Osteoblast (primary cell): ENCODE results near the gene TCF4. TPM values are rescaled to one million over a fixed set of nuclear protein-coding genes. Genes with fewer than 3 reads are reported as not detected.

Experiments
- DNase-seq: peaks from one replicate; pipeline ENCODE4 v3.0.0; 2011; ENCODE audit warnings: low spot score, mixed read lengths; ENCODE audit not compliant: insufficient read length; ENCODE audit errors: missing footprints
- H2AFZ ChIP-seq: 2 replicates; pipeline ENCODE4 v1.6.0; 2011; ENCODE audit warnings: mild to moderate bottlenecking, low read length
- H3K27ac ChIP-seq: 2 replicates; pipeline ENCODE4 v1.5.1; 2011; ENCODE audit warnings: mild to moderate bottlenecking, low read depth, low read length, moderate library complexity
- H3K27me3 ChIP-seq: 2 replicates; pipeline ENCODE4 v1.6.0; 2012; ENCODE audit warnings: mild to moderate bottlenecking, control low read depth, inconsistent platforms, low read length, moderate library complexity; ENCODE audit not compliant: insufficient read depth
- H3K36me3 ChIP-seq: 2 replicates; pipeline ENCODE4 v1.5.1; 2011; ENCODE audit warnings: mild to moderate bottlenecking, low read length, control low read depth, moderate library complexity; ENCODE audit not compliant: insufficient read depth
- H3K4me1 ChIP-seq: 2 replicates; pipeline ENCODE4 v1.5.1; 2011; ENCODE audit warnings: mild to moderate bottlenecking, low read length, control low read depth, moderate library complexity; ENCODE audit not compliant: insufficient read depth
- H3K4me2 ChIP-seq: 2 replicates; pipeline ENCODE4 v1.6.0; 2011; ENCODE audit warnings: mild to moderate bottlenecking, low read length; ENCODE audit not compliant: insufficient read depth
- H3K4me3 ChIP-seq: fragments of 200-600 bp; sonication (generic); 3 replicates; pipeline ENCODE4 v1.5.1; 2012; ENCODE audit warnings: mild to moderate bottlenecking, low read length, inconsistent platforms; ENCODE audit not compliant: insufficient read depth
- H3K79me2 ChIP-seq: 2 replicates; pipeline ENCODE4 v1.6.0; 2012; ENCODE audit warnings: mild to moderate bottlenecking, low read length, control low read depth, inconsistent platforms; ENCODE audit not compliant: insufficient read depth
- H3K9me3 ChIP-seq: 2 replicates; pipeline ENCODE4 v1.5.1; 2011; ENCODE audit warnings: low read depth, low read length, control low read depth
- H4K20me1 ChIP-seq: 2 replicates; pipeline ENCODE4 v1.6.0; 2012; ENCODE audit warnings: mild to moderate bottlenecking, low read length, control low read depth; ENCODE audit not compliant: insufficient read depth
- total RNA-seq: library from RNA; depleted of rRNA; stranded (reverse); fragments of >200 nt; gene quantifications from 2 replicates; pipeline ENCODE4 v1.2.3, GENCODE V29; 2012
- TF ChIP-seq, protein P1 (sequence below): IDR thresholded peaks from 2 replicates; pipeline ENCODE4 v1.5.1; 2011; ENCODE audit warnings: mild to moderate bottlenecking, low read depth, low read length, moderate library complexity; ENCODE audit errors: extremely low read depth

The TCF4 gene
- total RNA-seq, 1 donor, result 87.2 TPM

DNA sequence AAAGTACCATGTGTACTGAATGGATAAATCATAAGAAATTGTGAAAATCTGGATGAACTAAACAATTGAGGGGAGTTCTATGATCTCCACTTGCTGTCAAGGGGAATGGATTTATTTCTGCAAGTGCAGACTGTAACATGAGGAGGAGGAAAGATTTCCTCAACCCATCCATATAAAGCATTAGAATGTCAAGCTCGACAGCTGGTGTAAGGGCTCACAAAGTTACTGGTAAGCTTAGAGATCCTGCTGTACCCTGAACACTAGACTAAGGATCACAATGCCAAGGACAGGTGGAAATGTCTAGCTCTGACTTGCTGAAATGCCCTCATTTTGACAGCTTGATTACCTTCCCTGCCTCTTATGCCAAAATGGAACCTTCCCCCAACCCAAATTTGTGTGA, 125.3 kb downstream of the TCF4 start:
- Histone ChIP-seq H2AFZ (no peak overlapping the region), H3K4me3 (no peak overlapping the region), H3K4me2 (no peak overlapping the region), H3K4me1 (no peaks in the 10 kb centered on the region), H3K36me3 (peaks cover 19% of the 10 kb centered on the region), H3K27ac (no peak overlapping the region), H3K27me3 (no peaks in the 10 kb centered on the region), H4K20me1 (peaks cover 6% of the 10 kb centered on the region), H3K79me2 (peaks cover 10% of the 10 kb centered on the region), H3K9me3 (no peaks in the 10 kb centered on the region)
- TF ChIP-seq, protein P1, sequence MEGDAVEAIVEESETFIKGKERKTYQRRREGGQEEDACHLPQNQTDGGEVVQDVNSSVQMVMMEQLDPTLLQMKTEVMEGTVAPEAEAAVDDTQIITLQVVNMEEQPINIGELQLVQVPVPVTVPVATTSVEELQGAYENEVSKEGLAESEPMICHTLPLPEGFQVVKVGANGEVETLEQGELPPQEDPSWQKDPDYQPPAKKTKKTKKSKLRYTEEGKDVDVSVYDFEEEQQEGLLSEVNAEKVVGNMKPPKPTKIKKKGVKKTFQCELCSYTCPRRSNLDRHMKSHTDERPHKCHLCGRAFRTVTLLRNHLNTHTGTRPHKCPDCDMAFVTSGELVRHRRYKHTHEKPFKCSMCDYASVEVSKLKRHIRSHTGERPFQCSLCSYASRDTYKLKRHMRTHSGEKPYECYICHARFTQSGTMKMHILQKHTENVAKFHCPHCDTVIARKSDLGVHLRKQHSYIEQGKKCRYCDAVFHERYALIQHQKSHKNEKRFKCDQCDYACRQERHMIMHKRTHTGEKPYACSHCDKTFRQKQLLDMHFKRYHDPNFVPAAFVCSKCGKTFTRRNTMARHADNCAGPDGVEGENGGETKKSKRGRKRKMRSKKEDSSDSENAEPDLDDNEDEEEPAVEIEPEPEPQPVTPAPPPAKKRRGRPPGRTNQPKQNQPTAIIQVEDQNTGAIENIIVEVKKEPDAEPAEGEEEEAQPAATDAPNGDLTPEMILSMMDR, result no peak
- DNase-seq, result no peak

DNA sequence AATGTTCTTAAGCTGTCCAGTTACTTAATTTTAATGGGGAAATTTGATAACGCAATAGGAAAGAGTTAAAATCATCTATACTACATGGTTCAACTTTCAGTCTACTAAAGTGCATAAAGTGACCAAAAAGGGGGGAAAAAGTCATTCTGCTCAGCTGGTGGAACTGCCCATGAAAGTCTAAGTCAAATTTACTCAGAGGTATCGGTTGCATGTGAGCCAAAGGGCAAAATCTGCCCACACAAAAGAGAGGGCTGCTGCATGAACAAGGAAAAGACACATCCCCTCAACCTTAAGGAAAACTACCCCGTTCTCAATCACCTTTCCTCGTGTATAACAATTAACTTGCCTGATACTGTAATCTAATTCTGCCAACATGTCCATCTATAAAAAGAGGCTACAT, 126.1 kb downstream of the TCF4 start:
- H3K27me3 ChIP-seq, result no peaks in the 10 kb centered on the region
- H3K4me1 ChIP-seq, result no peaks in the 10 kb centered on the region
- peaks cover 3% of the 10 kb centered on the region for H4K20me1 ChIP-seq
- no peak overlapping the region for H3K27ac ChIP-seq
- H3K9me3 ChIP-seq, result no peaks in the 10 kb centered on the region
- TF ChIP-seq, protein P1, result no peak
- DNase-seq, result no peak
- H3K4me2 ChIP-seq, result no peak overlapping the region
- no peak overlapping the region for H2AFZ ChIP-seq
- no peak overlapping the region for H3K4me3 ChIP-seq
- peaks cover 6% of the 10 kb centered on the region for H3K79me2 ChIP-seq
- H3K36me3 ChIP-seq, result peaks cover 19% of the 10 kb centered on the region

DNA sequence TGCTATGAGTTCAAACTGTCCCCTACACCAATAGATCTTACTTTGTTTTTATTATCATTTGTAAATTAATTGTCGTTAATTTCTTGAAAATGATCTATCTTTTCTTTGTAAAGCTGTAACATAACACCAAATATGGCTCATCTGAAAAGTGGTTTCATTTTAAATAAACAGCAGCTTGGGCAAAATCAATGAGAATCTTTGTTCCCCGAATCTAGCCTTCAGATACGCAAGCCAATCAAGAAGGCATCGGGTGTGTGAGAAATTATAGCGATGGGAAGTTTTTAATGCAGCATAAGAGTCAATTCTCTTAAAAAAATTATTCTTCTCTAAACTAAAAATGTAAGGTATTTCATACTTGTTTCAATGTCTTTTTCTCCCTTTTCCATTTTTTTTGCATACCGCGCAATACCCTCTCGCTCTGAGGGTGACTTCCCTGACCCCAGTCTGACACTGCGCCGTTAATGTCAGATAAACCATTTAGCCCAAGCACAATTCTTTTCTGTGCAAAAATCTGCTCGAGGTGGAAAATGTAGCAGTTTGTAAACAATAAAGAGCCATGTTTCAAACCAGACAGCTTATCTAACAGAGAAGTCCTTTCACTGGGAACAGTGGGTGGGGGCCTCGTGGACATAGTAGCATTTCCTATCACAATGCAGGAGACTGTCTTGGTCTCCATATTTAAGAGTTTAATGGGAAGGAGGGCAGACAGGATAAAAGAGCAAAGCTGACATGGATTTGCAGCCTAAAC, 129.4 kb downstream of the TCF4 start:
- Histone ChIP-seq H3K27ac (no peak overlapping the region), H3K9me3 (no peaks in the 10 kb centered on the region), H3K27me3 (no peaks in the 10 kb centered on the region), H3K4me3 (no peak overlapping the region), H3K4me1 (no peaks in the 10 kb centered on the region), H2AFZ (no peak overlapping the region), H3K36me3 (peaks cover 19% of the 10 kb centered on the region), H3K79me2 (peaks cover 16% of the 10 kb centered on the region), H3K4me2 (no peak overlapping the region), H4K20me1 (no peaks in the 10 kb centered on the region)
- TF ChIP-seq, protein P1, result no peak
- DNase-seq, result no peak

DNA sequence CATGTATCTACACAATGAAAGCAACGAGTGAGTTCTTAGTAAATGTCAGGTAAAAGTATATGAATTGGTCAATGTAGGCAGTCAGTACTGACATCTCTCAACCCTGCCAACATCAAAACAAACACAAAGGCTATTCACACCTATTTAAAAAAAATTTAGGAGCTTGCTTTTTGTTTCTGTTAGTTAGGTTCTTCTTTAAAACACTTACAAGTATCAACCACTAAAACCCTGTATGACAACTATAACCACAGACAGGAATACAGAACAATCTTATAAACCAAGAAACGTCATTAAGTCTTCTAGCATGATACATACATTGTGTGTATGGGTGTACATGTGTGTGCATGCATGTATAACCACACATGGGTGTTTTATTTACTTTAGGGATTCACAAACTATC, 131.0 kb downstream of the TCF4 start:
- peaks cover 27% of the 10 kb centered on the region for H3K79me2 ChIP-seq

More for the DNA sequence above, 131.0 kb downstream of the TCF4 start:
- Histone ChIP-seq H3K9me3 (no peaks in the 10 kb centered on the region), H3K4me1 (no peaks in the 10 kb centered on the region), H3K4me2 (no peak overlapping the region), H2AFZ (no peak overlapping the region), H3K36me3 (peaks cover 14% of the 10 kb centered on the region), H3K27ac (no peak overlapping the region), H4K20me1 (no peaks in the 10 kb centered on the region), H3K27me3 (no peaks in the 10 kb centered on the region), H3K4me3 (no peak overlapping the region)
- TF ChIP-seq, protein P1, result no peak
- DNase-seq, result no peak
